ENCODE measurements around the gene DUSP19.

DNA sequence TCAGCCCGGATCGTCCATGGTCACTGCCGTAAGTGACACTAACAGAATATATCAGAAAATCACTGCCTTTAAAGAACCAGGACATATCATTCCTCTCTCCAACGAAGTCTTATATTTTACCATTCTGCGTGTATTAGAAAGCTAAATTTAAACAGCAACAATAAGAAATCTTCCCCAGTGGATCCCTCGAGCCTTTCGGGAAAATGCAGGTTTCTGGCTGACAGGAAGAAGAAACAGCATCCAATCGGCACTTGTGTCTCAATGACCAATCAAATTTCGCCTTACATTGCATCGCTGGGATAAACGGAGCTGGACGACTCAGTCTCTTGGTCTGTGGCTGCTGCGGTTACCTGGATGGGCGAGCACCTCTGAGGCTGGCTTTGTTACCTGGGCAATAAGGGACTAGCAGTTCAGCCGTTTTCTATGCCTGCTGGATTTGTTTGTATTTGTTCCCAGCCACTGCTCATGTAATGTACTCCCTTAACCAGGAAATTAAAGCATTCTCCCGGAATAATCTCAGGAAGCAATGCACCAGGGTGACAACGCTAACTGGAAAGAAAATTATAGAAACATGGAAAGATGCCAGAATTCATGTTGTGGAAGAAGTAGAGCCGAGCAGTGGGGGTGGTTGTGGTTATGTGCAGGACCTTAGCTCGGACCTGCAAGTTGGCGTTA is at the start of gene DUSP19:
- TF ChIP-seq, protein P1, sequence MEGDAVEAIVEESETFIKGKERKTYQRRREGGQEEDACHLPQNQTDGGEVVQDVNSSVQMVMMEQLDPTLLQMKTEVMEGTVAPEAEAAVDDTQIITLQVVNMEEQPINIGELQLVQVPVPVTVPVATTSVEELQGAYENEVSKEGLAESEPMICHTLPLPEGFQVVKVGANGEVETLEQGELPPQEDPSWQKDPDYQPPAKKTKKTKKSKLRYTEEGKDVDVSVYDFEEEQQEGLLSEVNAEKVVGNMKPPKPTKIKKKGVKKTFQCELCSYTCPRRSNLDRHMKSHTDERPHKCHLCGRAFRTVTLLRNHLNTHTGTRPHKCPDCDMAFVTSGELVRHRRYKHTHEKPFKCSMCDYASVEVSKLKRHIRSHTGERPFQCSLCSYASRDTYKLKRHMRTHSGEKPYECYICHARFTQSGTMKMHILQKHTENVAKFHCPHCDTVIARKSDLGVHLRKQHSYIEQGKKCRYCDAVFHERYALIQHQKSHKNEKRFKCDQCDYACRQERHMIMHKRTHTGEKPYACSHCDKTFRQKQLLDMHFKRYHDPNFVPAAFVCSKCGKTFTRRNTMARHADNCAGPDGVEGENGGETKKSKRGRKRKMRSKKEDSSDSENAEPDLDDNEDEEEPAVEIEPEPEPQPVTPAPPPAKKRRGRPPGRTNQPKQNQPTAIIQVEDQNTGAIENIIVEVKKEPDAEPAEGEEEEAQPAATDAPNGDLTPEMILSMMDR (IDR thresholded peaks at IDR 0.05; ENCODE audit: low read depth, low read length, poor library complexity, severe bottlenecking) = no peak
- no peak for TF ChIP-seq EZH2phosphoT487 (IDR thresholded peaks at IDR 0.05; ENCODE audit: borderline replicate concordance, low read length)

Data from DOHH2 (cell line).